Large intestine (tissue), 12 donors: ENCODE data around the gene SYT10. TPM values are rescaled to one million over a fixed set of nuclear protein-coding genes. Genes with fewer than 3 reads are reported as not detected.

ENCODE experiments used
- DNase-seq, 2 donors: peaks; one replicate each; pipeline versions ENCODE4 v3.0.0 to v3.0.0-alpha.2; 2013
- H3K27ac ChIP-seq: one replicate; pipeline ENCODE4 v1.5.1; 2013; ENCODE audit warnings: low read length
- H3K27me3 ChIP-seq: 2 replicates; pipeline ENCODE4 v1.6.1; 2013; ENCODE audit warnings: low read length; ENCODE audit not compliant: control insufficient read depth, insufficient read depth
- H3K36me3 ChIP-seq: 2 replicates; pipeline ENCODE4 v1.6.1; 2013; ENCODE audit warnings: low read length; ENCODE audit not compliant: control insufficient read depth, insufficient read depth
- H3K4me1 ChIP-seq: one replicate; pipeline ENCODE4 v1.6.1; 2013; ENCODE audit warnings: low read length; ENCODE audit not compliant: control insufficient read depth, insufficient read depth
- H3K4me3 ChIP-seq: one replicate; pipeline ENCODE4 v1.5.1; 2013; ENCODE audit warnings: low read length
- H3K9me3 ChIP-seq: one replicate; pipeline ENCODE4 v1.6.1; 2013; ENCODE audit warnings: mild to moderate bottlenecking, low read depth, low read length, moderate library complexity; ENCODE audit not compliant: control insufficient read depth
- WGBS: methylation state at CpG from one replicate; pipeline ENCODE4 v1.1.5; 2013; ENCODE audit warnings: low lambda C conversion rate; ENCODE audit not compliant: insufficient coverage; 5-methylcytosine and 5-hydroxymethylcytosine counted together
- long read RNA-seq, 11 donors: transcript quantifications; one replicate each; lab custom pipeline, GENCODE V29; 2026
- polyA plus RNA-seq: library from polyadenylated mRNA; unstranded; fragments of 120-200 nt; gene quantifications from one replicate; pipeline ENCODE4 v1.2.1, GENCODE V29; 2013

Gene SYT10, protein sequence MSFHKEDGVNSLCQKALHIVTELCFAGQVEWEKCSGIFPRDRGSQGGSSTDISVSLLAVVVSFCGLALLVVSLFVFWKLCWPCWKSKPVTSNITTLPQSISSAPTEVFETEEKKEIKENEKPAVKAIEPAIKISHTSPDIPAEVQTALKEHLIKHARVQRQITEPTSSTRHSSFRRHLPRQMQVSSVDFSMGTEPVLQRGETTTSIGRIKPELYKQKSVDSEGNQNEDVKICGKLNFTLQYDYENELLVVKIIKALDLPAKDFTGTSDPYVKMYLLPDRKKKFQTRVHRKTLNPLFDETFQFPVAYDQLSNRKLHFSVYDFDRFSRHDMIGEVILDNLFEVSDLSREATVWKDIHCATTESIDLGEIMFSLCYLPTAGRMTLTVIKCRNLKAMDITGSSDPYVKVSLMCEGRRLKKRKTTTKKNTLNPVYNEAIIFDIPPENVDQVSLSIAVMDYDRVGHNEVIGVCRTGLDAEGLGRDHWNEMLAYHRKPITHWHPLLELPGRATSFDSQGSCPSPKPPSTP
- polyA plus RNA-seq: 0.84 TPM
- long read RNA-seq, donor 1: 0 reads
- long read RNA-seq, donor 2: 0 reads
- long read RNA-seq, donor 3: 0 reads
- long read RNA-seq, donor 4: 0 reads
- long read RNA-seq, donor 5: 0 reads
- long read RNA-seq, donor 6: 0 reads
- long read RNA-seq, donor 7: 0 reads
- long read RNA-seq, donor 8: 0 reads
- long read RNA-seq, donor 9: 0 reads
- long read RNA-seq, donor 10: 0 reads
- long read RNA-seq, donor 11: 0 reads

DNA sequence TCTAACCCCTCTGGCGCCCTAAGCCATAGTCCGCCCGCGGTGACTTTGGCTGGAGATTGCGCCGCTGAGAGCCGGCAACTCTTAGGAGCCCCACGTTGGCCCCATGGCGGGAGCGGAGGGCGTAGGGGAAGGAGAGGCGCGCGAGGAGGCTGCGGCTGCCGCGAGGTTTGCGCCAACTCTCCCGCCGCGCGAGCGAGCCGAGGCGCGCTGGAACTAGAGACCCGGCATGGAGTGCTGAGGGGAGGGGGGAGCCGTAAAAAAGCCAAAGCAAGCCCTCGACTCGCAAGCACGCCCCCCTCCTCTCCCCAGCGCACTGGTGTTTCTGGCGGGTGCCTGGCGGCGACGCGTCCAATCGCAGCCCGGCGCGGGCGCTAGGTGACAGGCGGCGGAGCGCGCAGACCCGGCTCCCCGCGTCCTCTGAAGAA lies at the start of gene SYT10:
Gene SYT10 (minus strand): TSS at position 233 of the 425 bp plus-strand sequence. CDS start 297 bp downstream, outside the sequence.
- H3K27ac ChIP-seq: no peak within 1 kb of the TSS
- peak; percentile 7 to 33 for DNase-seq

DNA sequence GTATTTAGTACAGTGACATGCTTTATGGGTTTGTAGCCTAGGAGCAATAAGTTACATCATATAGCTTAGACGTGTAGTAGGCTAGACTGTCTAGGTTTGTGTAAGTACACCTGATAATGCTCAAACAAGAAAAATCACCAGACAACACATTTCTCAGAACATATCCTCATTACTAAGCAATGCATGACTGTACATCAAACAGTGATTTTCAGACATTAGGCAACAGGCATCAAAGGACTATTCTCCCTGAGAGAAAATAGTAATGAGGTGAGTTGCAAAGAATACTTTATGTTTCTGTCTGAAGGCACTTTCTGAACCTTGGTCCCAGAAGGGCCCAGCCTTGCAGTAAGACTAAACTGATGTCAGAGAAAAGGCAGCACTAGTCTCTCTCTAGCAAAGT lies 48.4 kb upstream of the SYT10 start:
- DNase-seq: no peak
- no peaks in the 10 kb centered on the region for H3K4me1 ChIP-seq
- no peaks in the 10 kb centered on the region for H3K27me3 ChIP-seq
- no peaks in the 10 kb centered on the region for H3K36me3 ChIP-seq
- no peak overlapping the region for H3K27ac ChIP-seq
- no peaks in the 10 kb centered on the region for H3K9me3 ChIP-seq
- no peak overlapping the region for H3K4me3 ChIP-seq
- WGBS: no CpG with 5 or more reads among the region's 1 CpG

More for the DNA sequence above, at the start of gene SYT10:
- H3K36me3 ChIP-seq: no peaks in the 10 kb centered on the region
- H3K27me3 ChIP-seq: peaks cover 34% of the 10 kb centered on the region
- peak within 1 kb of the TSS; percentile 53 for H3K4me3 ChIP-seq
- no peaks in the 10 kb centered on the region for H3K4me1 ChIP-seq
- WGBS: no CpG with 5 or more reads among the region's 49 CpGs
- H3K9me3 ChIP-seq: peaks cover 4% of the 10 kb centered on the region

DNA sequence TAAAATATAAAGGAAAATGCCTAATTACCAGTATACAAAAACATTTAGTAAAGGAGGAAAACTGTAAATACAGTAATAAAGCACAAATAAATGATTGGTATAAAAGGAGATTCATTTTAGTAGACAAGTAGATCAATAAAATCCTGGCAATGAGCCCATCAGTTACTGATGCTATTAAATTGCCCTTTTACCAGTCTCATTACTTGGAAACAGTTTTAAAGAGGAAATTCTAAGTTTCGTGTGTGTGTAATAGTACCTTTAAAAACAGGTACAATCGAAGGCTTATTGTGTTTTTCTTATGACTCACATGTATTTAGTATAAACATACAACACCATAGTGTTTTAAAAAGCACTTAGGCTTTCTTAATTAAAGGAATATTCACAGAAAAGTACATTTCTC lies 46.4 kb upstream of the SYT10 start:
- Histone ChIP-seq H3K27me3 (no peaks in the 10 kb centered on the region), H3K36me3 (no peaks in the 10 kb centered on the region), H3K4me3 (no peak overlapping the region), H3K4me1 (no peaks in the 10 kb centered on the region), H3K9me3 (no peaks in the 10 kb centered on the region), H3K27ac (no peak overlapping the region)
- WGBS: 80% methylated on average over 1 of the region's 2 CpGs
- no peak for DNase-seq

DNA sequence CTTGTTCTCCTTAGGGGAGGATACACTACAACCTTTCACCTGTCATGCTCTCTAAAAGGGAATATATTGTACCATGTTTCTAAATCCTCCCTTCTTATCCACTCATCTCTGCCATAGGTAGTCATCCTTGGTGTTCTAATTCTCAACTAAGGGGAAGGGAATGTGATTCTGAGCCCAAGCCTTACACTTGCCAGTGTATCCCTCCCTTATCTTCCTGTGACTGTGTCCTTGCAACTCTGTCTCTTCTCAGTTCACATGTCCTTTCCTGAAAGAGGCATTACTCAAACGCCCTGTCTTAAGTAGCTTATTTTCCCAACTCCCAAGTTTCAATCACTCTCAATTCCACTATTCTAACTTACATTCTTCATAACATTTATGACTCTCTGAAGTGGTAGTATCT lies 44.5 kb upstream of the SYT10 start:
- 33% methylated on average over 1 of the region's 1 CpG for WGBS
- DNase-seq: no peak
- Histone ChIP-seq H3K27me3 (no peaks in the 10 kb centered on the region), H3K4me3 (no peak overlapping the region), H3K27ac (no peak overlapping the region), H3K4me1 (no peaks in the 10 kb centered on the region), H3K9me3 (no peaks in the 10 kb centered on the region), H3K36me3 (no peaks in the 10 kb centered on the region)

DNA sequence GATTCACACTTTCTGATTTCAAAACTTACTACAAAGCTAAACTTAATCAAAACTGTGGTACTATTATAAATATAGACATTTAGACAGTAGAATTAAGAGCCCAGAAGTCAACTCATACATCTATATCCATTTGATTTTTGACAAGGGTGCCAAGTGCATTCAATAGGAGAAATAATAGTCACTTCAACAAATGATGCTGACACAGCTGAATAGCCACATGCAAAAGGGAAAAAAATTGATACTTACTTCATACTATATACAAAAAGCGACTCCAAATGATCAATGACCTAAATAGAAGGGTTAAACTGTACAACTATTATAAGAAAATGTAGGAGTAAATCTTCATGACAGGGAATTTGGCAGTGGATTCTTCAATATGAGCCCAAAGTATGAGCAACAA lies 40.7 kb upstream of the SYT10 start:
- H3K9me3 ChIP-seq: no peaks in the 10 kb centered on the region
- H3K4me3 ChIP-seq: no peak overlapping the region
- no peak for DNase-seq
- no peaks in the 10 kb centered on the region for H3K4me1 ChIP-seq
- H3K27ac ChIP-seq: no peak overlapping the region
- no peaks in the 10 kb centered on the region for H3K36me3 ChIP-seq
- H3K27me3 ChIP-seq: no peaks in the 10 kb centered on the region
- 100% methylated on average over 1 of the region's 1 CpG for WGBS

DNA sequence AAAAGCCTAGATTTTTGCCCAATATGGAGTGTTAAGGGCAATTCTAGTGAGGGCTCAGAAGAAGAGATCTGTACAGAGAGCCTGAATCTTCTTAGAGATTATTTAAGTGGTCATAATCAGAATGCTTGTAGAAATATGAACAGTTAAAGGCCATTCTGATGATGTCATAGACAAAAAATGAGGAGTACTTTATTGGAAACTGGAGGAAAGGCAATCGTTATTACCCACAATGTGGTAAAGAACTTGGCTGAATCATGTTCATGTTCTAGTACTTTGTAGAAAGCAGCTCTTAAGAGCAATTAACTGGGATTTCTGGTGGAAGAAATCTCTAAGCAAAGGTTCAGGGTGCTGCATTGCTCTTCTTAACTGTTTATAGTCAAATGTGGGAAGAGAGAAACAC lies 36.4 kb upstream of the SYT10 start:
- DNase-seq: no peak
- H3K4me1 ChIP-seq: no peaks in the 10 kb centered on the region
- H3K4me3 ChIP-seq: no peak overlapping the region
- no peaks in the 10 kb centered on the region for H3K27me3 ChIP-seq
- no peaks in the 10 kb centered on the region for H3K36me3 ChIP-seq
- 20% methylated on average over 1 of the region's 1 CpG for WGBS
- no peaks in the 10 kb centered on the region for H3K9me3 ChIP-seq
- no peak overlapping the region for H3K27ac ChIP-seq

DNA sequence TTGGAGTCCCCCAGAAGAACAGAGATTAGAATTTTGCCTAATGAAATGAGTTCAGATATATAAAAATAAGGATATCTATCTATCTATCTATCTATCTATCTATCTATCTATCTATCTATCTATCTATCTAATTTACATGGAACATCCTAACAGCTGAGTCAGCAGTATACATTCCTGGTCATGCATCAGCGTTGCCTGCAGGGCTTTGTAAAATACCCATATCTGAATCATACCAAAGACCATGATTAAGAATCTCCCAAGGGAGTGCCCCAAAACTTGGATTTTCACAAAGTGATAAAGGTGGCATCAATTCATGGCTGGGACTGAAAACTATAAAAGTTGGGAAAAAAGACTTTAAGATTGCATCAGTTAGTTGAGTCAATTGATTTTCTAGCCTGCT lies 32.7 kb upstream of the SYT10 start:
- H3K4me1 ChIP-seq: no peaks in the 10 kb centered on the region
- no peak overlapping the region for H3K4me3 ChIP-seq
- DNase-seq: no peak
- WGBS: no CpG with 5 or more reads among the region's 1 CpG
- no peaks in the 10 kb centered on the region for H3K27me3 ChIP-seq
- no peaks in the 10 kb centered on the region for H3K36me3 ChIP-seq
- H3K27ac ChIP-seq: no peak overlapping the region
- no peaks in the 10 kb centered on the region for H3K9me3 ChIP-seq

DNA sequence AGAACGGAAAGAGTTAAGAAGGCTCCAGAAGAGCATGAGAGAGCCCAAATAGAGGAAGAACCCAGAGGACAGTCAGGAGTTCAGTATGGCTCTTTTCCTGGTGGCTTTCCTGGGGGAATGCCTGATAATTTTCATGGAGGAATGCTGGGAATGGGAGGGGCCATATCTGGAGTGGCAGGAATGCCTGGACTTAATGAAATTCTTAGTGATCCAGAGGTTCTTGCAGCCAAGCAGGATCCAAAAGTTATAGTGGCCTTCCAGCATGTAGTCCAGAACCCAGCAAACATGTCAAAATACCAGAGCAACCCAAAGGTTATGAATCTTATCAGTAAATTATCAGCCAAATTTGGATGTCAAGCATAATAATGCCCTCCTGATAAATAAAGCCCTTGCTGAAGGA lies 15.5 kb upstream of the SYT10 start:
- 100% methylated on average over 1 of the region's 1 CpG for WGBS
- H3K27ac ChIP-seq: no peak overlapping the region
- H3K36me3 ChIP-seq: no peaks in the 10 kb centered on the region
- no peaks in the 10 kb centered on the region for H3K27me3 ChIP-seq
- no peak overlapping the region for H3K4me3 ChIP-seq
- H3K4me1 ChIP-seq: no peaks in the 10 kb centered on the region
- H3K9me3 ChIP-seq: no peaks in the 10 kb centered on the region
- DNase-seq: no peak

DNA sequence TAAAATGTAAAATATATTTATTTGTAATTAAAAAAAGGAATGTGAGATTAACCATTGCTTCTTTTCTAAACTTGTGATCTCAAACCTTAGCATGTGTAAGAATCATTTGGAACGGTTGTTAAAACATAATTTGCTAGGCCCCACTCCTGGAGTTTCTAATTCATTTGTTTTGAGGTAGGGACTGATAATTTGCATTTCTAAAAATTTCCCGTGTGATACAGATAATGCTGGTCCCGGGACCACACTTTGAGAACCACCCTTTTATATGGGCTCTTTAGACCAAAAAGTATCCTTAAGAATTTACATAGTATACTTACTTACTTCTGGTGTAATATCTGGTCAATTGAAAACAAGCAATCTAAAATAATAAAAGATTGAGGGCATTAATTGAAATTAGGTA lies 10.9 kb upstream of the SYT10 start:
- no peak for DNase-seq
- Histone ChIP-seq H3K27me3 (no peaks in the 10 kb centered on the region), H3K27ac (no peak overlapping the region), H3K4me1 (no peaks in the 10 kb centered on the region), H3K4me3 (no peak overlapping the region), H3K36me3 (no peaks in the 10 kb centered on the region), H3K9me3 (no peaks in the 10 kb centered on the region)
- 100% methylated on average over 1 of the region's 3 CpGs for WGBS

DNA sequence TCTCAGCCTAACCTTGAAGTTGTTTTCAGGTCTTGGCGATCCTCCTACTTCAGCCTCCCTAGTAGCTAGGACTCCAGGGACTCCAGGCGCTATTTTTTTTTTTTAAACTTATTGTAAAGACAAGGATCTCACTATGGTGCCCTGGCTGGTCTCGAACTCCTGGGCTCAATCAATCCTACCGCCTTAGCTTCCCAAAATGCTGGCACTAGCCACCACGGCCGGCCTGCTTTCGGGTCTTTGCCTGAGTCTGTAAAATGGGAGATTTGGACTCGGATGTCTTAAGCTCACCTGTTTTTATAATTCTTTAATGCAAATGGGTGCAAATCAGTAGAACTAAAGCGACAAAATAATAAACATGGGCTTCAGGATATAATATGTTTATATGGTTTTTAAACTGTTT lies 858 bp upstream of the SYT10 start:
- no peaks in the 10 kb centered on the region for H3K36me3 ChIP-seq
- peaks cover 4% of the 10 kb centered on the region for H3K9me3 ChIP-seq
- DNase-seq: no peak
- H3K27me3 ChIP-seq: peaks cover 34% of the 10 kb centered on the region
- H3K4me3 ChIP-seq: no peak overlapping the region
- no peaks in the 10 kb centered on the region for H3K4me1 ChIP-seq
- no peak overlapping the region for H3K27ac ChIP-seq
- 100% methylated on average over 2 of the region's 9 CpGs for WGBS
